Measurements from ENCODE around the gene MAN1A2. TPM values are rescaled to one million over a fixed set of nuclear protein-coding genes. Genes with fewer than 3 reads are reported as not detected.
"Not testable (repeated sequence)": the region's sequence is repeated elsewhere in the genome, so short reads cannot be mapped to it uniquely, and the experiment has no call there.

The MAN1A2 gene
- total RNA-seq, 1 donor from 2014 or later = 42.7 TPM

- TF ChIP-seq CTCF (IDR thresholded peaks at IDR 0.05) = no peak
- Mint-ChIP-seq H3K27ac (ENCODE audit: unreplicated experiment) (no peak overlapping the region), H3K4me1 (ENCODE audit: low read depth) (peaks cover 14% of the 10 kb centered on the region), H3K36me3 (ENCODE audit: low read depth) (no peaks in the 10 kb centered on the region), H3K4me3 (ENCODE audit: unreplicated experiment) (no peak overlapping the region), H3K9me3 (ENCODE audit: low read depth) (peaks cover 2% of the 10 kb centered on the region), H3K27me3 (ENCODE audit: low read depth) (peaks cover 23% of the 10 kb centered on the region)
- no peak for DNase-seq (ENCODE audit: low spot score)
These were observed 45.3 kb upstream of the MAN1A2 start for GRCh38 chr1:117321680-117322609.

- H3K36me3 Mint-ChIP-seq (ENCODE audit: low read depth) = no peaks in the 10 kb centered on the region
- no peak overlapping the region for H3K27ac Mint-ChIP-seq (ENCODE audit: unreplicated experiment)
- H3K9me3 Mint-ChIP-seq (ENCODE audit: low read depth) = no peaks in the 10 kb centered on the region
- TF ChIP-seq CTCF (IDR thresholded peaks at IDR 0.05) = no peak
- peaks cover 25% of the 10 kb centered on the region for H3K27me3 Mint-ChIP-seq (ENCODE audit: low read depth)
- H3K4me3 Mint-ChIP-seq (ENCODE audit: unreplicated experiment) = no peak overlapping the region
- DNase-seq (ENCODE audit: low spot score) = no peak
- H3K4me1 Mint-ChIP-seq (ENCODE audit: low read depth) = peaks cover 10% of the 10 kb centered on the region
These were observed 42.9 kb upstream of the MAN1A2 start for GRCh38 chr1:117324357-117324756.

GRCh38 chr1:117326035-117326434 is 41.2 kb upstream of the MAN1A2 start:
- not testable (repeated sequence) for H3K9me3 Mint-ChIP-seq (ENCODE audit: low read depth); H3K27ac Mint-ChIP-seq (ENCODE audit: unreplicated experiment); H3K36me3 Mint-ChIP-seq (ENCODE audit: low read depth); DNase-seq (ENCODE audit: low spot score); H3K4me3 Mint-ChIP-seq (ENCODE audit: unreplicated experiment)
- peaks cover 10% of the 10 kb centered on the region for H3K4me1 Mint-ChIP-seq (ENCODE audit: low read depth)
- H3K27me3 Mint-ChIP-seq (ENCODE audit: low read depth) = peaks cover 23% of the 10 kb centered on the region

GRCh38 chr1:117327011-117327410 is 40.2 kb upstream of the MAN1A2 start:
- no peaks in the 10 kb centered on the region for H3K36me3 Mint-ChIP-seq (ENCODE audit: low read depth)
- H3K27me3 Mint-ChIP-seq (ENCODE audit: low read depth) = peaks cover 23% of the 10 kb centered on the region
- no peak overlapping the region for H3K4me3 Mint-ChIP-seq (ENCODE audit: unreplicated experiment)
- DNase-seq (ENCODE audit: low spot score) = no peak
- TF ChIP-seq CTCF (IDR thresholded peaks at IDR 0.05) = no peak
- H3K9me3 Mint-ChIP-seq (ENCODE audit: low read depth) = no peaks in the 10 kb centered on the region
- H3K27ac Mint-ChIP-seq (ENCODE audit: unreplicated experiment) = no peak overlapping the region
- H3K4me1 Mint-ChIP-seq (ENCODE audit: low read depth) = peaks cover 3% of the 10 kb centered on the region

- H3K9me3 Mint-ChIP-seq (ENCODE audit: low read depth) = no peaks in the 10 kb centered on the region
- H3K4me3 Mint-ChIP-seq (ENCODE audit: unreplicated experiment) = no peak overlapping the region
- TF ChIP-seq CTCF (IDR thresholded peaks at IDR 0.05) = no peak
- H3K36me3 Mint-ChIP-seq (ENCODE audit: low read depth) = no peaks in the 10 kb centered on the region
- no peak overlapping the region for H3K27ac Mint-ChIP-seq (ENCODE audit: unreplicated experiment)
- no peak for DNase-seq (ENCODE audit: low spot score)
- no peaks in the 10 kb centered on the region for H3K27me3 Mint-ChIP-seq (ENCODE audit: low read depth)
- H3K4me1 Mint-ChIP-seq (ENCODE audit: low read depth) = no peaks in the 10 kb centered on the region
These were observed 31.7 kb upstream of the MAN1A2 start for GRCh38 chr1:117335376-117336086.

All from chondrocyte (in vitro differentiated cells).